Neural cell (in vitro differentiated cells): Measurements from ENCODE around the gene SESN1. TPM values are rescaled to one million over a fixed set of nuclear protein-coding genes. Genes with fewer than 3 reads are reported as not detected.

Experiments used
- H2AFZ ChIP-seq: fragments of 200-600, 300-800 bp; sonication (generic), shearing (Covaris generic); 2 replicates; pipeline ENCODE4 v1.6.0; 2014; ENCODE audit warnings: low read depth, mild to moderate bottlenecking, antibody characterized with exemption, low read length, moderate library complexity
- H3F3A ChIP-seq: fragments of 200-600 bp; shearing (Covaris generic); 2 replicates; pipeline ENCODE4 v1.6.1; 2016; ENCODE audit warnings: mild to moderate bottlenecking, moderate library complexity, mixed read lengths, antibody characterized with exemption, low read length; ENCODE audit not compliant: insufficient read depth, poor library complexity, severe bottlenecking
- H3K27ac ChIP-seq: fragments of 200-600, 300-800 bp; sonication (generic), shearing (Covaris generic); 2 replicates; pipeline ENCODE4 v1.5.1; 2014; ENCODE audit warnings: mild to moderate bottlenecking, low read length, moderate library complexity
- H3K27me3 ChIP-seq: fragments of 300-800, 200-600 bp; sonication (generic), shearing (Covaris generic); 2 replicates; pipeline ENCODE4 v1.6.0; 2014; ENCODE audit warnings: mild to moderate bottlenecking, low read depth, low read length, moderate library complexity; ENCODE audit not compliant: insufficient read depth
- H3K36me3 ChIP-seq: fragments of 300-800, 200-600 bp; sonication (generic), shearing (Covaris generic); 2 replicates; pipeline ENCODE4 v1.5.1; 2014; ENCODE audit warnings: mild to moderate bottlenecking, antibody characterized with exemption, low read length, moderate library complexity; ENCODE audit not compliant: insufficient read depth
- H3K4me2 ChIP-seq: fragments of 300-800, 200-600 bp; sonication (generic), shearing (Covaris generic); 2 replicates; pipeline ENCODE4 v1.6.0; 2014; ENCODE audit warnings: mild to moderate bottlenecking, low read length
- H3K4me3 ChIP-seq: fragments of 300-800, 200-600 bp; sonication (generic), shearing (Covaris generic); 2 replicates; pipeline ENCODE4 v1.5.1; 2014; ENCODE audit warnings: mild to moderate bottlenecking, low read length, moderate library complexity
- H3K79me2 ChIP-seq: fragments of 200-600 bp; shearing (Covaris generic); replicated peaks from 2 replicates; pipeline ENCODE4 v1.6.0; 2014; ENCODE audit warnings: mild to moderate bottlenecking, low read length, moderate library complexity; ENCODE audit not compliant: insufficient read depth
- H3K9ac ChIP-seq: fragments of 300-800, 200-600 bp; sonication (generic), shearing (Covaris generic); 2 replicates; pipeline ENCODE4 v1.6.1; 2016; ENCODE audit warnings: mild to moderate bottlenecking, low read length, mixed read lengths
- H3K9me2 ChIP-seq: fragments of 200-600 bp; shearing (Covaris generic); 2 replicates; pipeline ENCODE4 v1.6.1; 2016; ENCODE audit warnings: mild to moderate bottlenecking, low read length, mixed read lengths; ENCODE audit not compliant: insufficient read depth
- H3K9me3 ChIP-seq: fragments of 200-600, 300-800 bp; sonication (generic), shearing (Covaris generic); 2 replicates; pipeline ENCODE4 v1.6.1; 2016; ENCODE audit warnings: mild to moderate bottlenecking, mixed run types, low read length, moderate library complexity, mixed read lengths
- H4K20me1 ChIP-seq: fragments of 200-600 bp; shearing (Covaris generic); 2 replicates; pipeline ENCODE4 v1.6.1; 2016; ENCODE audit warnings: mild to moderate bottlenecking, mixed run types; ENCODE audit not compliant: insufficient read depth
- CTCF ChIP-seq: fragments of 450-650 bp; IDR thresholded peaks from 2 replicates; pipeline ENCODE4 v1.5.1; 2014; ENCODE audit warnings: antibody characterized with exemption, mild to moderate bottlenecking, moderate library complexity; ENCODE audit not compliant: poor library complexity, severe bottlenecking
- EP300 ChIP-seq: fragments of 450-650 bp; conservative IDR thresholded peaks from 2 replicates; pipeline ENCODE4 v1.6.1; 2014; ENCODE audit warnings: antibody characterized with exemption, mild to moderate bottlenecking, moderate library complexity; ENCODE audit not compliant: poor library complexity, severe bottlenecking
- EZH2 ChIP-seq: fragments of 200-600, 300-800 bp; shearing (Covaris generic), sonication (generic); IDR thresholded peaks from 2 replicates; pipeline ENCODE4 v1.6.1; 2014; ENCODE audit warnings: antibody characterized with exemption, low read length, borderline replicate concordance, mild to moderate bottlenecking; ENCODE audit not compliant: insufficient read depth, poor library complexity, severe bottlenecking
- MXI1 ChIP-seq: fragments of 450-650 bp; conservative IDR thresholded peaks from 2 replicates; pipeline ENCODE4 v1.6.1; 2014; ENCODE audit warnings: antibody characterized with exemption, mild to moderate bottlenecking; ENCODE audit not compliant: poor library complexity, severe bottlenecking
- POLR2AphosphoS5 ChIP-seq: IDR thresholded peaks from 2 replicates; pipeline ENCODE4 v1.6.1; 2012
- RAD21 ChIP-seq: fragments of 450-650 bp; conservative IDR thresholded peaks from 2 replicates; pipeline ENCODE4 v1.6.1; 2014; ENCODE audit warnings: antibody characterized with exemption, mild to moderate bottlenecking, moderate library complexity
- REST ChIP-seq: IDR thresholded peaks from 2 replicates; pipeline ENCODE4 v1.6.1; 2012; ENCODE audit warnings: borderline replicate concordance
- SMC3 ChIP-seq: fragments of 450-650 bp; conservative IDR thresholded peaks from 2 replicates; pipeline ENCODE4 v1.6.1; 2014; ENCODE audit warnings: antibody characterized with exemption, mild to moderate bottlenecking, moderate library complexity; ENCODE audit not compliant: poor library complexity
- TAF1 ChIP-seq: IDR thresholded peaks from 2 replicates; pipeline ENCODE4 v1.6.1; 2012; ENCODE audit warnings: low read depth
- polyA plus RNA-seq: library from polyadenylated mRNA; depleted of rRNA; stranded (reverse); fragments of >200 nt; gene quantifications from 2 replicates; pipeline ENCODE4 v1.2.3, GENCODE V29; 2014

The SESN1 gene
- polyA plus RNA-seq, 1 donor from 2014 or later = 46.4 TPM

- Histone ChIP-seq H3K9me3 (no peaks in the 10 kb centered on the region), H3K9me2 (no peaks in the 10 kb centered on the region), H3K27me3 (no peaks in the 10 kb centered on the region), H3K36me3 (no peaks in the 10 kb centered on the region), H3K4me3 (no peak overlapping the region), H3F3A (no peaks in the 10 kb centered on the region), H4K20me1 (no peaks in the 10 kb centered on the region), H3K9ac (no peak overlapping the region), H3K27ac (no peak overlapping the region), H2AFZ (no peak overlapping the region), H3K4me2 (no peak overlapping the region), H3K79me2 (no peaks in the 10 kb centered on the region)
- no peak for TF ChIP-seq POLR2AphosphoS5
- no peak for TF ChIP-seq CTCF
- no peak for TF ChIP-seq TAF1
- TF ChIP-seq MXI1 = no peak
- no peak for TF ChIP-seq SMC3
- no peak for TF ChIP-seq EZH2
- TF ChIP-seq REST = no peak
- TF ChIP-seq RAD21 = no peak
- no peak for TF ChIP-seq EP300
These were observed 137.4 kb downstream of the SESN1 start for GRCh38 chr6:108957221-108957620.

- Histone ChIP-seq H3K9me3 (no peaks in the 10 kb centered on the region), H3K4me2 (no peak overlapping the region), H3K27me3 (no peaks in the 10 kb centered on the region), H3K9me2 (no peaks in the 10 kb centered on the region), H3K36me3 (no peaks in the 10 kb centered on the region), H3K27ac (no peak overlapping the region), H2AFZ (no peak overlapping the region), H3K79me2 (no peaks in the 10 kb centered on the region), H3K4me3 (no peak overlapping the region), H3F3A (no peaks in the 10 kb centered on the region), H3K9ac (no peak overlapping the region), H4K20me1 (no peaks in the 10 kb centered on the region)
- TF ChIP-seq EZH2 (no peak), MXI1 (no peak), EP300 (no peak), TAF1 (no peak), POLR2AphosphoS5 (no peak), REST (no peak), CTCF (no peak), RAD21 (no peak), SMC3 (no peak)
These were observed 139.2 kb downstream of the SESN1 start for GRCh38 chr6:108955329-108955949.
